ENCODE data around the gene PSAP. TPM values are rescaled to one million over a fixed set of nuclear protein-coding genes. Genes with fewer than 3 reads are reported as not detected.
"Not testable (repeated sequence)": the region's sequence is repeated elsewhere in the genome, so short reads cannot be mapped to it uniquely, and the experiment has no call there.

PSAP gene
- total RNA-seq, 1 donor from 2014 or later: 295 TPM

DNA sequence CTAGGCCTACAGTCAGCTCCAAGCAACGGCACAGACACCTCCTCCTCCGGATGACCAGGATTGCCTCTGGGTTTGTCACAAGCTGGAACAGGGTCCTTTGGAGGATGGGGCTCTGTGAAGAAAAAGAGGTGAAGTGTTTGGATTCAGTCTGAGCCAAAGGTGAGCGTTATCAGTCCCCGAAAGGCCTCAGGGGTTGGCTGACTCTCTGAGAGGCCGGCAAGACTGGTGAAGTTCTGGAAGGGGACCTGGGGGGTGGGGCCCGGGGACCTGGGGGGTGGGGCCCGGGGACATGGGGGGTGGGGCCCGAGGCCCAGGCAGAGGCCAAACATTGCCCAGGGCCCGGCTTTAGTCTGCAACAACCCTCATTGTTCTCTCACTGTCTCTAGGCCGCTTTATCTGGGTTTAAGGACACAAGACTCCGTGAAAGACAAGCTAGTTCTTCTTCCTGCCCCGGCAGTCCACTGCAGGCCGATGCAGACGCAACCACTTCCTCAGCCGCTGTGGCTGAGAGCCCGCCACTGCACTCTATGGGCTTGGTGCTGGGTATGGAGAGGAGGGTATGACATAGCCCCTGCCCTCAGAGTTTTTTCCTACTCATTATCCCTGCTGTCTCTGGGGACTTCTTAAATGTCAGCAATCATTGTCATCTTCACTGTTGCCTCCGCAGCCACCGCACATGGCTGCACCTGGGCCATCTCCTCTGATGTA, 27.4 kb upstream of the PSAP start:
- H3K27ac Mint-ChIP-seq (ENCODE audit: unreplicated experiment): no peak overlapping the region
- DNase-seq (ENCODE audit: low read depth, low spot score): no peak
- no peak overlapping the region for H3K4me3 Mint-ChIP-seq

DNA sequence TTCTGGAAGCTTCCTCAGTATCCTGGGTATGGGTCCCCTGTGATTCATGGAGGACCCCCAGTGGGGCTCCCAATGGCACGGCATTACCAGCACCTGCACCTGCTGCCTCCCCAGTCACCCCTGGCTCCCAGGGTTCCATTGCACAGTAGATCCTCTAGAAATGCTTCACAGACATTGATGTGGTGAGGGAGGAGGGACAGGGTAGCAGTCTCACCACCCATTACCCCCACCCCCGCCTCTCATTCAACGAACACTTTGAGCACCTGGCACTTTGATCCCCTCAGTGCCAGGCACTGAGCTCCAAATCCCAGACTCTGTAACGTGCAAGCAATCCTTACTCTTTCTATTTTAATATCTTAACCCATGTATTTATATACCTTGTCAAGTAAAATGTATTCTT, 26.8 kb upstream of the PSAP start:
- H3K4me1 Mint-ChIP-seq: peaks cover 23% of the 10 kb centered on the region
- H3K27me3 Mint-ChIP-seq (ENCODE audit: low read depth): no peaks in the 10 kb centered on the region
- H3K9me3 Mint-ChIP-seq: peaks cover 2% of the 10 kb centered on the region
- H3K27ac Mint-ChIP-seq (ENCODE audit: unreplicated experiment): no peak overlapping the region
- DNase-seq (ENCODE audit: low read depth, low spot score): no peak
- no peak overlapping the region for H3K4me3 Mint-ChIP-seq
- TF ChIP-seq, protein P1, sequence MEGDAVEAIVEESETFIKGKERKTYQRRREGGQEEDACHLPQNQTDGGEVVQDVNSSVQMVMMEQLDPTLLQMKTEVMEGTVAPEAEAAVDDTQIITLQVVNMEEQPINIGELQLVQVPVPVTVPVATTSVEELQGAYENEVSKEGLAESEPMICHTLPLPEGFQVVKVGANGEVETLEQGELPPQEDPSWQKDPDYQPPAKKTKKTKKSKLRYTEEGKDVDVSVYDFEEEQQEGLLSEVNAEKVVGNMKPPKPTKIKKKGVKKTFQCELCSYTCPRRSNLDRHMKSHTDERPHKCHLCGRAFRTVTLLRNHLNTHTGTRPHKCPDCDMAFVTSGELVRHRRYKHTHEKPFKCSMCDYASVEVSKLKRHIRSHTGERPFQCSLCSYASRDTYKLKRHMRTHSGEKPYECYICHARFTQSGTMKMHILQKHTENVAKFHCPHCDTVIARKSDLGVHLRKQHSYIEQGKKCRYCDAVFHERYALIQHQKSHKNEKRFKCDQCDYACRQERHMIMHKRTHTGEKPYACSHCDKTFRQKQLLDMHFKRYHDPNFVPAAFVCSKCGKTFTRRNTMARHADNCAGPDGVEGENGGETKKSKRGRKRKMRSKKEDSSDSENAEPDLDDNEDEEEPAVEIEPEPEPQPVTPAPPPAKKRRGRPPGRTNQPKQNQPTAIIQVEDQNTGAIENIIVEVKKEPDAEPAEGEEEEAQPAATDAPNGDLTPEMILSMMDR (conservative IDR thresholded peaks at IDR 0.05): no peak
- H3K36me3 Mint-ChIP-seq (ENCODE audit: low read depth): peaks cover 2% of the 10 kb centered on the region

More for the DNA sequence above, 27.4 kb upstream of the PSAP start:
- H3K9me3 Mint-ChIP-seq: peaks cover 2% of the 10 kb centered on the region
- H3K4me1 Mint-ChIP-seq: peaks cover 23% of the 10 kb centered on the region
- TF ChIP-seq, protein P1 (conservative IDR thresholded peaks at IDR 0.05): no peak
- no peaks in the 10 kb centered on the region for H3K27me3 Mint-ChIP-seq (ENCODE audit: low read depth)
- peaks cover 2% of the 10 kb centered on the region for H3K36me3 Mint-ChIP-seq (ENCODE audit: low read depth)

DNA sequence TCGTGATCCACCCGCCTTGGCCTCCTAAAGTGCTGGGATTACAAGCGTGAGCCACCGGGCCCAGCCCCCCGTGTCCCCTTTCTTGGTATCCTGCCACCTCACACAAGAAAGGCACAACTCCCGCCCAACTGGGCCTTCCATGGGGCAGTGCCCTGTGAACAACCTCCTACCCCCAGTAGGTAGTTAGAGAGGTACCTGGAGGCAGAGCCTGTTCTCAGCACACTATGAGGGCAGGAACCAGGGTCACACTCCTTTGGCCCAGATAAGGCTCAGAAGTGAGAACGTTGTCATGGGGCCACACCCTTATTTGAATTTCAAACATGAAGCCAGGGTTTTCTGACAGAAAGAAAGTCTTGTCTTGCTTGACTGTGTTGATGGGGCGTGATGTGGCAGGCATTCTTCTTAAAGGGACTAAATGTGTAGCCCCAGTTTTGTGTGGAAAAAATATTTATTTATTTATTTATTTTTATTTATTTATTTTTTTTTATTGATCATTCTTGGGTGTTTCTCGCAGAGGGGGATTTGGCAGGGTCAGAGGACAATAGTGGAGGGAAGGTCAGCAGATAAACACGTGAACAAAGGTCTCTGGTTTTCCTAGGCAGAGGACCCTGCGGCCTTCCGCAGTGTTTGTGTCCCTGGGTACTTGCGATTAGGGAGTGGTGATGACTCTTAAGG, 23.8 kb upstream of the PSAP start:
- not testable (repeated sequence) for H3K27ac Mint-ChIP-seq (ENCODE audit: unreplicated experiment); DNase-seq (ENCODE audit: low read depth, low spot score); H3K27me3 Mint-ChIP-seq (ENCODE audit: low read depth); H3K4me3 Mint-ChIP-seq; H3K9me3 Mint-ChIP-seq; H3K36me3 Mint-ChIP-seq (ENCODE audit: low read depth)
- peaks cover 18% of the 10 kb centered on the region for H3K4me1 Mint-ChIP-seq

DNA sequence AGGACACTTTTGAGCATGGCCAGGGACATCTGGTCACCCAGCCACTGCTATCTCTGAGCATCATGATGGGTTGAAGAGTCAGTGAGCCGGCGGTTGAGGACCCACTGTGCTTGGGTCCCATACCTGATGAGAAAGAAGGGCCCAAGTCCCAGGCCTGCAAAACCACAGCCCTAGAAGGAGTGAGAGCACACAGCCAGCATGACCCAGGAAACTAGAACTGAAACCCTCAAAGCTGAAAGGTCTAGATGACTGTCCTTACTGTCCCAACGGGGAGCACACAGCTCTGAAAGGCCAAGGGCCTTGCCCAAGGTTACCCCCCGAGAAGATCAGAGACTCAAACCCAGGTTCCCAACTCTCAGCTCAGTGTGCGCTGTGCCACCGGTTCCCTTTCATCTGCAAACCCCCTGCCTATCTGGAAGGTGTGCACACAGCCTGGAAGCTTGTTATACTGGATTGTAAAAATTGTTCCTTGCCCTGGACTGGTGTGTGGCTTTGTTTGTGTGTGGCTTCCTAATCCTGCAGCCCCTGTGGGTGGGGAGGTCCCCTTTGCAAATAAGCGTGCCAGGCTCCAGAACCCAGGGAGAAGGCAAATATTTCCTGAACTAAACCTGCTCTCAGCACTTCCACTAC, 22.6 kb upstream of the PSAP start:
- H3K36me3 Mint-ChIP-seq (ENCODE audit: low read depth): peaks cover 2% of the 10 kb centered on the region
- H3K4me3 Mint-ChIP-seq: no peak overlapping the region
- peaks cover 13% of the 10 kb centered on the region for H3K4me1 Mint-ChIP-seq
- TF ChIP-seq, protein P1 (conservative IDR thresholded peaks at IDR 0.05): no peak
- peaks cover 2% of the 10 kb centered on the region for H3K9me3 Mint-ChIP-seq
- no peak overlapping the region for H3K27ac Mint-ChIP-seq (ENCODE audit: unreplicated experiment)
- no peaks in the 10 kb centered on the region for H3K27me3 Mint-ChIP-seq (ENCODE audit: low read depth)
- no peak for DNase-seq (ENCODE audit: low read depth, low spot score)

DNA sequence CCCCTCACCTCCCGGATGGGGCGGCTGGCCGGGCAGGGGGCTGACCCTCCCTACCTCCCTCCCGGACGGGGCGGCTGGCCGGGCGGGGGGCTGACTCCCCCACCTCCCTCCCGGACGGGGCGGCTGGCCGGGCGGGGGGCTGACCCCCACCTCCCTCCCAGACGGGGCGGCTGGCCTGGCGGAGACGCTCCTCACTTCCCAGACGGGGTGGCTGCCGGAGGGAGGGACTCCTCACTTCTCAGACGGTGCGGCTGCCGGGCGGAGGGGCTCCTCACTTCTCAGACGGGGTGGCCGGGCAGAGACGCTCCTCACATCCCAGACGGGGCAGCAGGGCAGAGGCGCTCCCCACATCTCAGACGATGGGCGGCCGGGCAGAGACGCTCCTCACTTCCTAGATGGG, 18.6 kb upstream of the PSAP start:
- not testable (repeated sequence) for H3K4me1 Mint-ChIP-seq; H3K27me3 Mint-ChIP-seq (ENCODE audit: low read depth); H3K27ac Mint-ChIP-seq (ENCODE audit: unreplicated experiment); H3K9me3 Mint-ChIP-seq; H3K4me3 Mint-ChIP-seq; H3K36me3 Mint-ChIP-seq (ENCODE audit: low read depth); DNase-seq (ENCODE audit: low read depth, low spot score)

DNA sequence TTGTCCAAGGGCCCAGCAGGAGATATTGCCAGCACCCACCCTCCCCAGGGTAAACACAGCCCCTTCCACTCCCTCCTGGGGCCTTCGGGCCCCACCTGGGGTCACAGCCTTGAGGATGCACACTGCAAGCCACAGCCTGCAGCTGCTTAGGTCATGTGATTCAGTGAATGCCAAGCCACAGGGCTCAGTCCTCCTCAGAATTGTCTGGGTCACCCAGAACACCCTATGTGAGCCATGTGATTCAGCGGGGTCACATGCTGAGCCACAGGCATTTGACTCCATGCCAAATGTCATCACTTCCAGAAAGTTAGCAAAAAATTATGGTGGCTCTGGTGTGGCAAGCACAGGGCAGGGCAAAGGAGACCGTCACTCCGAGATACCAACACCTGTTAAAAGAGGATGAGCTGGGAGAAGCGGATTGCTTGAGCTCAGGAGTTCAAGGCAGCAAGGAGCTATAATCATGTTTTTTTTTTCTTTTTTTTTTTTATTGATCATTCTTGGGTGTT, 17.2 kb upstream of the PSAP start:
- DNase-seq (ENCODE audit: low read depth, low spot score): no peak
- H3K9me3 Mint-ChIP-seq: no peaks in the 10 kb centered on the region
- peaks cover 8% of the 10 kb centered on the region for H3K4me1 Mint-ChIP-seq
- no peak overlapping the region for H3K4me3 Mint-ChIP-seq
- H3K36me3 Mint-ChIP-seq (ENCODE audit: low read depth): peaks cover 2% of the 10 kb centered on the region
- no peak overlapping the region for H3K27ac Mint-ChIP-seq (ENCODE audit: unreplicated experiment)
- H3K27me3 Mint-ChIP-seq (ENCODE audit: low read depth): no peaks in the 10 kb centered on the region
- TF ChIP-seq, protein P1 (conservative IDR thresholded peaks at IDR 0.05): no peak

All from neural crest cell (in vitro differentiated cells).